Neuronal stem cell (in vitro differentiated cells): ENCODE measurements around the gene LDB2.

Source experiments
- DNase-seq: peaks from one replicate; pipeline ENCODE4 v3.0.0-alpha.2; 2013; ENCODE audit warnings: low spot score
- H2AFZ ChIP-seq: one replicate; pipeline ENCODE4 v1.6.1; 2013; ENCODE audit warnings: mild to moderate bottlenecking, low read length, inconsistent platforms
- H2AK5ac ChIP-seq: 2 replicates; pipeline ENCODE4 v1.6.1; 2013; ENCODE audit warnings: low read depth, mild to moderate bottlenecking, inconsistent platforms, low read length, moderate library complexity, mixed read lengths
- H2BK120ac ChIP-seq: 2 replicates; pipeline ENCODE4 v1.6.1; 2013; ENCODE audit warnings: low read depth, mild to moderate bottlenecking, inconsistent platforms, low read length, moderate library complexity, mixed read lengths
- H2BK12ac ChIP-seq: one replicate; pipeline ENCODE4 v1.6.1; 2013; ENCODE audit warnings: low read length, inconsistent platforms
- H2BK15ac ChIP-seq: 2 replicates; pipeline ENCODE4 v1.6.1; 2013; ENCODE audit warnings: mild to moderate bottlenecking, low read length, inconsistent platforms, mixed read lengths
- H2BK5ac ChIP-seq: one replicate; pipeline ENCODE4 v1.6.1; 2013; ENCODE audit warnings: inconsistent platforms, mild to moderate bottlenecking, low read length, moderate library complexity
- H3K14ac ChIP-seq: one replicate; pipeline ENCODE4 v1.6.1; 2013; ENCODE audit warnings: low read length, inconsistent platforms
- H3K18ac ChIP-seq: 2 replicates; pipeline ENCODE4 v1.6.1; 2013; ENCODE audit warnings: low read length, inconsistent platforms
- H3K23ac ChIP-seq: 2 replicates; pipeline ENCODE4 v1.6.1; 2013; ENCODE audit warnings: low read depth, mild to moderate bottlenecking, mixed read lengths, low read length, inconsistent platforms; ENCODE audit not compliant: poor library complexity
- H3K27ac ChIP-seq: replicated peaks from 3 replicates; pipeline ENCODE4 v1.5.1; 2013; ENCODE audit warnings: low read length, inconsistent platforms
- H3K27me3 ChIP-seq, 3 experiments: 2 replicates each; pipeline ENCODE4 v1.6.1; 2013; ENCODE audit warnings: low read length in 3 of 3, mild to moderate bottlenecking in 2 of 3, inconsistent platforms in 1 of 3, low read depth in 1 of 3, mixed read lengths in 1 of 3, moderate library complexity in 1 of 3; ENCODE audit not compliant: control insufficient read depth in 3 of 3, insufficient read depth in 3 of 3
- H3K36me3 ChIP-seq, 2 donors: replicated peaks in 1 of 2; 2 replicates each; pipeline ENCODE4 v1.6.1; 2013; ENCODE audit warnings: low read length in 2 of 2; ENCODE audit not compliant: control insufficient read depth in 2 of 2, insufficient read depth in 2 of 2
- H3K4ac ChIP-seq: 2 replicates; pipeline ENCODE4 v1.6.1; 2013; ENCODE audit warnings: inconsistent platforms, mild to moderate bottlenecking, low read length, moderate library complexity
- H3K4me1 ChIP-seq, 2 donors: 1 replicate in 1 of 2; 2 replicates in 1 of 2; pipeline ENCODE4 v1.6.1; 2013; ENCODE audit warnings: low read length in 2 of 2, low read depth in 1 of 2; ENCODE audit not compliant: control insufficient read depth in 2 of 2, insufficient read depth in 1 of 2
- H3K4me2 ChIP-seq: one replicate; pipeline ENCODE4 v1.6.1; 2013; ENCODE audit warnings: mild to moderate bottlenecking, low read length, inconsistent platforms; ENCODE audit not compliant: insufficient read depth, poor library complexity, severe bottlenecking
- H3K4me3 ChIP-seq, 2 donors: 2 replicates each; pipeline ENCODE4 v1.5.1; 2013; ENCODE audit warnings: low read length in 2 of 2, mild to moderate bottlenecking in 2 of 2, inconsistent platforms in 1 of 2, moderate library complexity in 1 of 2
- H3K79me1 ChIP-seq: one replicate; pipeline ENCODE4 v1.6.1; 2013; ENCODE audit warnings: low read depth, mild to moderate bottlenecking, inconsistent platforms, low read length, moderate library complexity
- H3K9ac ChIP-seq: one replicate; pipeline ENCODE4 v1.6.1; 2013; ENCODE audit warnings: mild to moderate bottlenecking, low read depth, low read length, inconsistent platforms; ENCODE audit not compliant: poor library complexity
- H3K9me3 ChIP-seq, 2 donors: replicated peaks in 1 of 2; 2 replicates each; pipeline versions ENCODE3 to v1.6.1; 2013; ENCODE audit warnings: low read length in 2 of 2, mild to moderate bottlenecking in 2 of 2, inconsistent platforms in 1 of 2, low read depth in 1 of 2, mixed read lengths in 1 of 2, moderate library complexity in 1 of 2; ENCODE audit not compliant: control insufficient read depth in 2 of 2, insufficient read depth in 1 of 2
- H4K8ac ChIP-seq: one replicate; pipeline ENCODE4 v1.6.1; 2013; ENCODE audit warnings: low read depth, mild to moderate bottlenecking, inconsistent platforms, low read length, moderate library complexity
- H4K91ac ChIP-seq: one replicate; pipeline ENCODE4 v1.6.1; 2013; ENCODE audit warnings: low read length, low read depth, mild to moderate bottlenecking, inconsistent platforms; ENCODE audit not compliant: poor library complexity
- WGBS, 2 donors: extraction: QIAGEN DNeasy Blood & Tissue Kit; methylation state at CpG; one replicate each; pipeline ENCODE4 v1.1.7; 2013; ENCODE audit warnings: missing lambda C conversion rate in 2 of 2, mixed read lengths in 1 of 2; ENCODE audit not compliant: insufficient read length in 2 of 2, insufficient replicate concordance in 1 of 2; ENCODE audit errors: extremely low coverage in 2 of 2; 5-methylcytosine and 5-hydroxymethylcytosine counted together

The LDB2 gene

GRCh38 chr4:16767861-16768260 is 130.6 kb downstream of the LDB2 start:
- Histone ChIP-seq H4K91ac (no peak overlapping the region), H3K4me1 (no peaks in the 10 kb centered on the region), H3K4me3 (no peak overlapping the region), H3K27me3 (no peaks in the 10 kb centered on the region), H2BK120ac (no peak overlapping the region), H3K23ac (no peak overlapping the region), H3K14ac (no peak overlapping the region), H2BK15ac (no peak overlapping the region), H2BK5ac (no peak overlapping the region), H3K9me3 (no peaks in the 10 kb centered on the region), H3K4me2 (no peak overlapping the region), H3K18ac (no peak overlapping the region), H2BK12ac (no peak overlapping the region), H2AK5ac (no peak overlapping the region), H2AFZ (no peak overlapping the region), H3K9ac (no peak overlapping the region), H3K4ac (no peak overlapping the region), H3K36me3 (no peaks in the 10 kb centered on the region), H4K8ac (no peak overlapping the region), H3K79me1 (no peaks in the 10 kb centered on the region), H3K27ac (no peak overlapping the region)
- WGBS, 2 donors, result no CpG with 5 or more reads among the region's 3 CpGs
- DNase-seq, result no peak

- no peaks in the 10 kb centered on the region for H3K27me3 ChIP-seq
- H3K18ac ChIP-seq, result no peak overlapping the region
- no peak overlapping the region for H3K23ac ChIP-seq
- H3K4me2 ChIP-seq, result no peak overlapping the region
- no peak overlapping the region for H4K91ac ChIP-seq
- H2BK15ac ChIP-seq, result no peak overlapping the region
- no peak overlapping the region for H3K4ac ChIP-seq
- WGBS, 2 donors, result no CpG with 5 or more reads among the region's 5 CpGs
- H3K9ac ChIP-seq, result no peak overlapping the region
- H3K4me3 ChIP-seq, result no peak overlapping the region
- no peaks in the 10 kb centered on the region for H3K4me1 ChIP-seq
- no peak overlapping the region for H2BK5ac ChIP-seq
- H3K14ac ChIP-seq, result no peak overlapping the region
- no peaks in the 10 kb centered on the region for H3K79me1 ChIP-seq
- H2BK12ac ChIP-seq, result no peak overlapping the region
- H3K27ac ChIP-seq, result no peak overlapping the region
- no peaks in the 10 kb centered on the region for H3K36me3 ChIP-seq
- no peak overlapping the region for H2AFZ ChIP-seq
- no peak overlapping the region for H4K8ac ChIP-seq
- no peak overlapping the region for H2BK120ac ChIP-seq
- no peak for DNase-seq
- H2AK5ac ChIP-seq, result no peak overlapping the region
- H3K9me3 ChIP-seq, result no peaks in the 10 kb centered on the region
Observed at GRCh38 chr4:16767251-16767650, 131.2 kb downstream of the LDB2 start.

GRCh38 chr4:16765546-16765945 is 132.9 kb downstream of the LDB2 start:
- Histone ChIP-seq H2BK12ac (no peak overlapping the region), H3K27me3 (no peaks in the 10 kb centered on the region), H3K4me2 (no peak overlapping the region), H3K36me3 (no peaks in the 10 kb centered on the region), H4K8ac (no peak overlapping the region), H3K23ac (no peak overlapping the region), H2AK5ac (no peak overlapping the region), H2BK120ac (no peak overlapping the region), H3K14ac (no peak overlapping the region), H2BK5ac (no peak overlapping the region), H3K4me3 (no peak overlapping the region), H3K79me1 (no peaks in the 10 kb centered on the region), H3K9ac (no peak overlapping the region), H4K91ac (no peak overlapping the region), H3K4ac (no peak overlapping the region), H2AFZ (no peak overlapping the region), H3K9me3 (no peaks in the 10 kb centered on the region), H3K4me1 (no peaks in the 10 kb centered on the region), H2BK15ac (no peak overlapping the region), H3K27ac (no peak overlapping the region), H3K18ac (no peak overlapping the region)
- DNase-seq, result no peak
- no CpG with 5 or more reads among the region's 5 CpGs for WGBS, 2 donors

GRCh38 chr4:16764622-16765021 is 133.8 kb downstream of the LDB2 start:
- H4K8ac ChIP-seq, result no peak overlapping the region
- no CpG with 5 or more reads among the region's 6 CpGs for WGBS, 2 donors
- DNase-seq, result no peak

More at GRCh38 chr4:16764622-16765021, 133.8 kb downstream of the LDB2 start:
- no peaks in the 10 kb centered on the region for H3K79me1 ChIP-seq
- no peaks in the 10 kb centered on the region for H3K36me3 ChIP-seq
- no peak overlapping the region for H2BK12ac ChIP-seq
- H3K27me3 ChIP-seq, result no peaks in the 10 kb centered on the region
- no peak overlapping the region for H3K23ac ChIP-seq
- no peak overlapping the region for H3K14ac ChIP-seq
- H2AK5ac ChIP-seq, result no peak overlapping the region
- no peak overlapping the region for H4K91ac ChIP-seq
- H3K4me2 ChIP-seq, result no peak overlapping the region
- H3K4ac ChIP-seq, result no peak overlapping the region
- no peak overlapping the region for H3K9ac ChIP-seq
- H3K18ac ChIP-seq, result no peak overlapping the region
- H2BK120ac ChIP-seq, result no peak overlapping the region
- H2AFZ ChIP-seq, result no peak overlapping the region
- no peak overlapping the region for H2BK5ac ChIP-seq
- no peaks in the 10 kb centered on the region for H3K9me3 ChIP-seq
- no peaks in the 10 kb centered on the region for H3K4me1 ChIP-seq
- H3K27ac ChIP-seq, result no peak overlapping the region
- H3K4me3 ChIP-seq, result no peak overlapping the region
- H2BK15ac ChIP-seq, result no peak overlapping the region
